ENCODE results near the gene PCBD2.
"Not testable (repeated sequence)": the region's sequence is repeated elsewhere in the genome, so short reads cannot be mapped to it uniquely, and the experiment has no call there.

Gene PCBD2

DNA sequence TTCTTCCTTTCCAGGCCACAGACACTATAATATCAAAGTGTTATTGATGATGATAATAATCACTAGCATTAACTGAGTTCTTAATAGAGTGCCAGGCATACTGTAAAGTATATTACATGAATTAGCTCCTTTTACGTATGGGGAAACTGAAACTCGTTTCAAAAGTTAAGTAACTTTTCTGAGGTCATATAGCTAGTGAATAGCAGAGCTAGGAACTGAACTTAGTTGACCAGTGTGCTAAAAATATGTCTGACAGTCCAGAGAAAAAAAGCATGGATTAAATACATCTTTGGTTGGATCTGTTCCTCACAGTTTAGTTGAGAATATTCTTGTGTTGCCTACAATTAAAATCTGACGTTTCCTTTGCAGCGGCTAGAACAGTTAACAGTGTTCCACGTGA lies 44.4 kb downstream of the PCBD2 start:
- FAIRE-seq (no peak), DNase-seq (ENCODE audit: insufficient read length, low spot score) (no peak)

DNA sequence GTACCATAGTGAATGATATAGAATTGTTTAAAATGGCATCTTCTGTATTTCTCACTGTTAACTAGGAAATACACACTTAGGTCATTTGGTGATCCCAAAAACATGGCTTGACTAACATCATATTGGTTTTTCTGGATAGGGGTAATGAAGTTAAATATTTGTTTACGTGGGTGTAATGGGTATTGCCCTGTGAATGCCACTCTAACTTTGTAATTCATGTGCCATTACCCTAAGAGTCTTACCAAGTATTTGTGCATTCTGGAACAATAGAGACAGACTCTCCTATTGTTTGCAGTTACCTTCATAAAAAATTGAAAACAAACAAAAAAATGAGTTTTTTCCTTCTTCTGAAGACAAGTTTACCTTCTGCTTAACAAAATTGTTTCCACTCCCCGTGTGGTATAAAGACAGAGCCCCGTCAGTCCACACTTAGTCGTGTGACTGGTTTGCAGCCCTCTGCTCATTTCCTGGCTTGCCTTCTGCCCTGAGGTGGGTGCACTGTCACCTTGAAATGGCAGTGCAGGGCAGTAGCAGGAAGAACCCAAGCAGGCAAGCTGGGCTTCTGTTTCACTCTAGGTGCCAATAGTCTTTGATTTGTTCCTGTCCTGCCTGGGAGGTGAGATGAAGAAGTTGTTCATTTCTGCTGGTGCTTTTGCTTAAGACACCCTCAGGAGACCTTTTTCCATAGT lies 53.1 kb downstream of the PCBD2 start:
- DNase-seq (ENCODE audit: insufficient read length, low spot score) (no peak), FAIRE-seq (no peak)

DNA sequence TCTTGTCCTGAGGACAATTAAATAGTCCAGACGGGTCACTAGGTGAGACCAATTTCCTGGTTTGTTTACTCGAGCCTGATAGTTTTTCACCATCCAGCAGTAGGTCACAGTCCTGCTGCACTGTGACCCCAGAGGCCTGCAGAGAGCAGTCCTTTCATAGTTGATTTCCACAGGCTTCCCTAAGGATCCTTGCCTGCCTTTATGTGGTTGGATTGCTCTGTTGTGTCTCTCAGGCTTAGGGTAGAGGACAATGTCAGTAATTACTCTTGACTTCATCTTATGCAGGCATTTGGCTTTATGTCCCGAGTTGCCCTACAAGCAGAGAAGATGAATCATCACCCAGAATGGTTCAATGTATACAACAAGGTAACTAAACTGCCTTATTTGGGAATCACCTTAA lies 53.8 kb downstream of the PCBD2 start:
- DNase-seq (ENCODE audit: insufficient read length, low spot score): no peak
- no peak for FAIRE-seq

- no peak for FAIRE-seq
- no peak for DNase-seq (ENCODE audit: insufficient read length, low spot score)
These were observed 58.2 kb downstream of the PCBD2 start for GRCh38 chr5:134963098-134963497.

DNA sequence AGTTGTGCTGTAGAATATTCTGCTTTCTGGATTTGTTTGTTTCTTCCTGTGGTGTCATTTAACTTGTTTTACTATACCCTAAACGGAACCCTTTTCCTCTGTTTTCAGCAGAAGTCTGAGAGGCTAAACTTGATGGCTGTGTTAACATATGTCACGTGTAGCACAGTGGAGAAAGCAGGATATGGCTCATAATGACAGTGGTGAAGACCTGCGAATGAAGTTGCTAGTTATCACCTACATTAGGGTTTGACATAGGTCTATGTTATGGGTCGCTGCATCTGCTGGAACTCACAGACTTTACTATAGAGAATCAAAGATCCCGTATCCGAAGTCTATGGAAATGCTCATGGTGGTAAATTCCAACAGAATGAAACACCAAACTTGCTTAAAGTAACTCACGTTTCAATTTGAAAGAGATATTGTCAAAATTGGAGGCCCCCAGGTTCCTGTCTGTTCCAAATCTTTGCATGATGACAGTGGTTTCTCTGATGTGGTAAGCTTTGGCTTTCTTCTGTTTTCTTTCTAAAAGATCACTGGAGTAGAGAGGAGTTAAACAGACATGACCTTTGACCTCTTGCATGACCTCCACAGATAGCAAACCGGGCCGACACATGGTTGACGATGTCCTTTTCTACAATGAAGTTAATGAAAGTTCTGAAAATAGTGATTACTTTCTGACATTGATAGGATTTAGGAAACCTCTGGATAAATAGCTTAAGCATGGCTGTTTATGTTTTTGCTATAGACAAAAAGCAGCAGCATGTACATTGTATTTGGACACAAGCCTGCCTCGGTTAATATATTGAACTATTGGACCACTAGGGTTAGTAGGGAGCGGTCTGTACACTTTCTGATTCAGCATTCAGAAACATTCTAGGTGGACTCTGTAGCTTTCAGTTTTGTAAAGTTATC lies 59.7 kb downstream of the PCBD2 start:
- FAIRE-seq (no peak), DNase-seq (ENCODE audit: insufficient read length, low spot score) (no peak)

DNA sequence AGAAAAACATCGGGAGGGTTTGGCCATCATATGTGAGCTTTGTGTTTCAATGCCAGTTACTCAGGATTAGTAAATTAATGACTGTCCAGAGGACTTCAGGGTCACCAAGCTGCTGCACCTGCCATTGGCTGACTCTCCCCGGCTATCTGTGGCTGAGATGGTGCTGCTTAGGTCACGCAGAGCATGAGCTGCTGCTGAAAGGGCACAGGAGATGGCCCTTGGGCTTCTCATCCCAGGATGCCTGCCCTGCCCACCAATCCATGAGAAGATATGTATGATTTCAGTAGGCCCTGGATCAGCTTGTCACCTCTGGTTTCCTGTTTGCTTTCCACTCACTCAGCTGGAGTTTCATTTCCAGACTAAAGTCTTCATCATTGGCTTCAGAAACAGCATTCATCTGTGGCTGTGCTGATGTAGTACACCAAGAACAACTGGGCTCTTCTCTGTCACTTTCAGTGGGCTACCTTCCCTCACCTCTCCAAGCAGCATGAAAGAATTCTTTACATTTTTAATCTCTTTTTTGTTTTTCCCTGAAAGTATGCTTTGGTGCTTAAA lies 60.4 kb downstream of the PCBD2 start:
- FAIRE-seq: no peak
- no peak for DNase-seq (ENCODE audit: insufficient read length, low spot score)

DNA sequence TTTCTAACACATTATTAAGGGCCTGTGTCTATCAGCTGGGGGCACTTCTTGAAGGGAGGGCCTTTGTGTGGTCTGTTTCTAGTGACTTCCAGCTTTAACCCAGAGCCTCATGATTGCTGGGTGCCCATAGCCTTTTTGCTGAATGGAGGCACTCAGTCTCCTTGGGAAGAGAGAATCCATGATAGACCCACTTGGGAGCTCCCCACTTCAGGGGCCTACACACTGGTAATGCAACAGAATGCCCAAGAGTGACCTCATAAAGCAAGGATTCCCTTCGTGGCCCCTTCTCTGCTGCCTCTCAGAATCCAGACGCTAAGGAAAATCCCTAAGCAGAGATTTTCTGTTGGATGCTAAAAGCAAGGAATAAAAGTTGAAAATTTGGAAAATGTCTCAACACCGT lies 62.7 kb downstream of the PCBD2 start, which contains the start of gene CATSPER3:
CATSPER3 (plus strand) TSS at position 301 of the 400 bp plus-strand sequence; CDS start at position 386, 85 bp downstream.
- no peak for DNase-seq (ENCODE audit: insufficient read length, low spot score)
- no peak for FAIRE-seq

DNA sequence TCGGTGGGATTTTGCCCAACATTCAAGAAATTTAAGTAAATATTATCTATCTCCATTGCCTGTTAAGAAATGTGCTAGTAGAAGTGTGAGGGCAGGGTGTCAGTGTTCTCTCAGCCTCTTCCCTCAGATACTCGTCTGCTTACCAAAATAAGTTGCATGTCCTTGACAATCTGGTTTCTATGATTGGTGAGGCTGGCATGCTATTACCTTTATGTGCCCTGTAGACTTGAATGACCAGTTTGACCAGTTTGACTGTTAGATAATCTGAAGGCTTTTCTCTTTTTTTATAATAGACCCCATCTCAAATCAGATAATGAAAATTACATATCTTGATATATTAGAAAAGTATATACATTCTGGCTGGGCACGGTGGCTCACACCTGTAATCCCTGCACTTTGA lies 63.1 kb downstream of the PCBD2 start:
- DNase-seq (ENCODE audit: insufficient read length, low spot score) (no peak), FAIRE-seq (no peak)

GRCh38 chr5:134969166-134969565 lies 64.2 kb downstream of the PCBD2 start:
- FAIRE-seq (no peak), DNase-seq (ENCODE audit: insufficient read length, low spot score) (no peak)

DNA sequence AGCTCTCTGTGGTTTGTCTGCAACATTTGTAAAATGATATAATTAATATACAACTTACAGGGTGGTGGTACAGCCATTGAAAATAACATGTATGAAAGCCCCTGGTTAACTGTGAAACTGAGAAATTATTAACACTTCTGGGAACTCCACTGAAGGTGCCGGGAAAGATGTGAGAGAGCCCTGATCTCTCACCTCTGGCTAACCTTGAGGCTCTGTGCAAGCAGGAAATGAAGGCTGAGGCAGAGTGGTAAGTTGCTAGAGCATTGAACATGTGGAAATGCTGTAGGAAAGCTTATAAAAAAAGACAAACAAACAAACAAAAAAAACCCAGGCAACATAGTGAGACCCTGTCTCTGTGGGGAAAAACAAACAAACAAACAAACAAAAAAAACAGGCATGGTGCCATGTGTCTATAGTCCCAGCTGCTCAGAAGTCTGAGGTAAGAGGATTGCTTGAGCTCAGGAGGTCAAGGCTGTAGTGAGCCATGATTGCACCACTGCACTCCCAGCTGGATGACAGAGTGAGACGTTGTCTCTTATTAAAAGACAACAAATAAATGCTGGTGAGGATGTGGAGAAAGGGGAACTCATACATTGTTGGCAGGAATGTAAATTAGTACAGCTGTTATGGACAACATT lies 70.3 kb downstream of the PCBD2 start:
- FAIRE-seq (no peak), DNase-seq (ENCODE audit: insufficient read length, low spot score) (no peak)

DNA sequence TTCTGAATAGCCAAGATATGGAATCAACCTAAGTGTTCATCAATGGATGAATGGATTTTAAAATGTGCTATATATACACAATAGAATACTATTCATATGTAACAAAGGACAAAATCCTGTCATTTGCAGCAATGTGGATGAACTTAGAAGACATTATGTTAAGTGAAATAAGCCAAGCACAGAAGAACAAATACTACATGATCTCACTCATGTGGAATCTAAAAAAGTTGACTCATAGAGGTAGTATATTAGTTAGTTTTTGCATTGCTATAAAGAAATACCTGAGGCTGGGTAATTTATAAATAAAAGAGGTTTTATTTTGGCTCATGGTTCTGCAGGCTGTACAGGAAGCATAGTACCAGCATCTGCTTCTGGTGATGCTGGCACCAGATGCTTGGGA lies 70.9 kb downstream of the PCBD2 start:
- no peak for DNase-seq (ENCODE audit: insufficient read length, low spot score)
- FAIRE-seq: no peak

DNA sequence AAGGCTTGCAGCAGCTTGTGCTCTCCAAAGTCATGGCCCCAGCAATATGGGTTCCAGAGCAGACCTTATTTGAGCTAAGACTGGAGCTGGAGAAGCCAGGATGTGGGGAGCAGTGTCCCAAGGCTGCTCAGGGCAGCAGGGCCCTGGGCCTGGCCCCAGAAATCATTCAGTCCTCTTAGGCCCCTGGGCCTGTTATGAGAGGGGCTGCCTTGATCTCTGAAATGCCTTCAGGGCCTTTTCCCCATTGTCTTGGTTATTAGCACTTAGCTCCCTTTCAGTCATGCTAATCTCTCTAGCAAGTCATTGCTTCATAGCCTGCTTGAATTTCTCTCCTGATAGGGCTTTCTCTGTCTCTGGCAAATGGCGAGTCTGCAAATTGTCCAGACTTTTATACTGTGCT lies 71.9 kb downstream of the PCBD2 start:
- FAIRE-seq: no peak
- DNase-seq (ENCODE audit: insufficient read length, low spot score): no peak

DNA sequence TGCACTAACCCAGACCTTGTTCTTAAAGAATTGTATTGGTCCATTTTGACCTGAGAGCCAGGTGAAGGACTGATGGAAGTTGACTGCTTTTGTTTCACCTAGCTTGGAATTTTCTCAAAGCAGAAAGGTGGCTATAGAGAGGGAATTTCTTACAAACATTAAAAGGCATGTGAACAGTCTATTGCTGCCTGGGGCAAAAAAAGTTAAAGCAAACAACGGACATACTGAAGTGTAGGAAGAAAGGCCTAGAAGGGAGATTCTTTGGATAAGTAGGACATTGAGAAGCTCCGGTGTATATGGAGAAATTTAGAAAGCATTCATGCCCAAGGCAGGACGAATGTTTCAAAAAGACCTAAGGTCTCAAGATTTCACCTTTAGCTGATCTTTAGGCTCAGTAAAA lies 74.5 kb downstream of the PCBD2 start:
- no peak for FAIRE-seq
- DNase-seq (ENCODE audit: insufficient read length, low spot score): no peak

- DNase-seq (ENCODE audit: insufficient read length, low spot score) (no peak), FAIRE-seq (no peak)
These were observed 77.3 kb downstream of the PCBD2 start for GRCh38 chr5:134982230-134982629.

- DNase-seq (ENCODE audit: insufficient read length, low spot score): no peak
- FAIRE-seq: no peak
These were observed 84.4 kb downstream of the PCBD2 start for GRCh38 chr5:134989266-134989830.

GRCh38 chr5:134990183-134990582 lies 85.3 kb downstream of the PCBD2 start:
- not testable (repeated sequence) for DNase-seq (ENCODE audit: insufficient read length, low spot score); FAIRE-seq

DNA sequence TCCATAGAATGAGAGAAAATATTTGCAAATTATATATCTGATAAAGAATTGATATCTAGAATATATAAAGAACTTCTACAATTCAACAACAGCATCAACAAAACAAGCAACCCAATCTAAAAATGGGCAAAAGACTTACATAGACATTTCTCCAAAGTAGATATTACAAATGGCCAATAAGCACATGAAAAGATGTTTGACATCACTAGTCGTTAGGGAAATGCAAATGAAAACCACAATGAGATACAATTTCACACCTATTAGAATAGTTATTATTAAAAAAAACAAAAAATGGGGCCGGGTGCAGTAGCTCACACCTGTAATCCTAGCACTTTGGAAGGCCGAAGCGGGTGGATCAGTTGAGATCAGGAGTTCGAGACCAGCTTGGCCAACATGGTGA lies 87.2 kb downstream of the PCBD2 start:
- FAIRE-seq: no peak
- DNase-seq (ENCODE audit: insufficient read length, low spot score): no peak

DNA sequence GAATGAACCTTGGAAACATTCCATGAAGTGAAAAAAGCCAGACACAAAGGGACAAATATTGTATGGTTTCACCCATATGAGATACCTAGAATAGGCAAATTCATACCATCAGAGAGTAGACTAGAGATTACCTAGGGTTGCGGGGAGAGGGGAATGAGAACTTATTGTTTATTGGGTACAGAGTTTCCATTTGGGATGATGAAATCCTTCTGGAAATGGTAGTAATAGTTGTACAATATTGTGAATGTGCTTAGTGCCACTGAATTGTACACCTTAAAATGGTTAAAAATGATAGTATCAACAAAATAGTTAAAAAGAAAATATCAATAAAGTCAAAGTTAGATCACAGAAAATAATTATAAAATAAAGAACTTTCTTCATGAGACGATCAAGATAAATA lies 88.2 kb downstream of the PCBD2 start:
- FAIRE-seq (no peak), DNase-seq (ENCODE audit: insufficient read length, low spot score) (no peak)

GRCh38 chr5:134994560-134995156 lies 89.7 kb downstream of the PCBD2 start:
- DNase-seq (ENCODE audit: insufficient read length, low spot score) (no peak), FAIRE-seq (no peak)

DNA sequence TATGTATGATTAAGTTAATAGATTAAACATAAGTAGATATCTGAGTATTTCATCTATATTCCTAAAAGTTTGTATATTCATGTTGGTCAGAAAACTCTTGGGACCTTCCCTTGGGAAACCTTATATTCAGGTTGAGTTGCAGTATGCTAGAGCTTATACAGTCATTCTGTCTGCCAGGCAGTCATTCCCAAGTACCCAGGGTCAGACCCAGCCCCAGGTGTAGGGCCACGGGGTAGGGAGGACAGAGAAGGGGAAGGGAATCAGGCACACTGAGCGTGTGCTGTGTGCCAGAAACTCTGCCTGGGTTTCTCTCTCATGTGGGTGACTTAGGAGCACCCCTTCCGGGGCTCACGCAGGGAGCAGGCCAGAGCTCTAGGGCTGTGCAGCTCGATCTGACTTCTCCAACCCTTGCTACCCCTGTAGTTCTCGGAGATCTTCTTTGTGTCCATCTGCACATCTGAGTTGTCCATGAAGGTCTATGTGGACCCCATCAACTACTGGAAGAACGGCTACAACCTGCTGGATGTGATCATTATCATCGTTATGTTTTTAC lies 91.0 kb downstream of the PCBD2 start:
- DNase-seq (ENCODE audit: insufficient read length, low spot score): no peak

More for the DNA sequence above, 91.0 kb downstream of the PCBD2 start:
- FAIRE-seq: no peak
